Small intestine (tissue), 16 donors: ENCODE results near the gene TP53TG3B. TPM values are rescaled to one million over a fixed set of nuclear protein-coding genes. Genes with fewer than 3 reads are reported as not detected.
A peak's percentile ranks its signal among the peaks of the same experiment; 100 is the strongest.
"Not testable (repeated sequence)": the region's sequence is repeated elsewhere in the genome, so short reads cannot be mapped to it uniquely, and the experiment has no call there.

ENCODE experiments used
- DNase-seq, 2 donors: peaks; one replicate each; pipeline versions ENCODE4 v3.0.0 to v3.0.0-alpha.2; 2013
- FAIRE-seq: peaks from 2 replicates; lab custom pipeline; 2012; peaks lifted over from hg19 to GRCh38; lab: Jason Lieb, UNC
- H3K27ac ChIP-seq, 3 donors: one replicate each; pipeline ENCODE4 v1.5.1; 2013; ENCODE audit warnings: low read length in 2 of 3, mild to moderate bottlenecking in 2 of 3, control low read depth in 1 of 3, inconsistent platforms in 1 of 3, low read depth in 1 of 3, moderate library complexity in 1 of 3
- H3K27me3 ChIP-seq, 3 donors: one replicate each; pipeline ENCODE4 v1.6.1; 2013; ENCODE audit warnings: low read length in 3 of 3, inconsistent platforms in 1 of 3; ENCODE audit not compliant: control insufficient read depth in 3 of 3, insufficient read depth in 3 of 3
- H3K36me3 ChIP-seq, 3 donors: one replicate each; pipeline ENCODE4 v1.6.1; 2013; ENCODE audit warnings: low read length in 3 of 3, inconsistent platforms in 1 of 3, low read depth in 1 of 3, mild to moderate bottlenecking in 1 of 3, moderate library complexity in 1 of 3; ENCODE audit not compliant: control insufficient read depth in 3 of 3, insufficient read depth in 2 of 3
- H3K4me1 ChIP-seq, 3 donors: one replicate each; pipeline ENCODE4 v1.6.1; 2013; ENCODE audit warnings: low read length in 2 of 3, inconsistent platforms in 1 of 3, low read depth in 1 of 3, mild to moderate bottlenecking in 1 of 3, moderate library complexity in 1 of 3; ENCODE audit not compliant: control insufficient read depth in 3 of 3, insufficient read depth in 2 of 3
- H3K4me3 ChIP-seq, 3 donors: one replicate each; pipeline ENCODE4 v1.5.1; 2013; ENCODE audit warnings: low read length in 3 of 3, control low read depth in 1 of 3, inconsistent platforms in 1 of 3, low read depth in 1 of 3, mild to moderate bottlenecking in 1 of 3, moderate library complexity in 1 of 3
- H3K9me3 ChIP-seq, 2 donors: one replicate each; pipeline ENCODE4 v1.6.1; 2013; ENCODE audit warnings: low read depth in 1 of 2, low read length in 1 of 2; ENCODE audit not compliant: control insufficient read depth in 2 of 2, insufficient read depth in 1 of 2
- WGBS, 3 donors: extraction: QIAGEN DNeasy Blood & Tissue Kit; methylation state at CpG; one replicate each; pipeline ENCODE4 v1.1.7; 2013; 5-methylcytosine and 5-hydroxymethylcytosine counted together
- long read RNA-seq, 10 donors: transcript quantifications; one replicate each; lab custom pipeline, GENCODE V29; 2026
- polyA plus RNA-seq, 4 donors: library from polyadenylated mRNA; stranded (reverse) in 3 of 4; unstranded in 1 of 4; fragments of 200-250 nt in 3 of 4; fragments of 120-200 nt in 1 of 4; gene quantifications; one replicate each; pipeline versions ENCODE4 v1.2.1 to v1.2.3, GENCODE V29; 2013
- donor health status: healthy with polysubstance abuse.
- donor health status: control.
- donor health status: control.
- donor health status: Bipolar disorder and iron deficiency.
- donor health status: healthy.

Gene TP53TG3B, protein sequence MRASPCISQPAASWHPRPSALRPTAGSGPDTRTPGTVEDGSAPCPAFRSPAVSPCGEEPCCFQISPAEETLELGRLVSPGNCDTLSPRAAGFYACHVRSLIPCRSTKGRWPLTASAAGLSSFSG
- not detected for polyA plus RNA-seq
- long read RNA-seq, donor 1 = 0 reads
- long read RNA-seq, donor 2 = 0 reads
- long read RNA-seq, donor 3 = 0 reads
- long read RNA-seq, donor 4 = 0 reads
- long read RNA-seq, donor 5 = 0 reads
- long read RNA-seq, donor 6 = 0 reads
- long read RNA-seq, donor 7 = 0 reads
- long read RNA-seq, donor 8 = 0 reads
- long read RNA-seq, donor 9 = 0 reads
- long read RNA-seq, donor 10 = 0 reads

DNA sequence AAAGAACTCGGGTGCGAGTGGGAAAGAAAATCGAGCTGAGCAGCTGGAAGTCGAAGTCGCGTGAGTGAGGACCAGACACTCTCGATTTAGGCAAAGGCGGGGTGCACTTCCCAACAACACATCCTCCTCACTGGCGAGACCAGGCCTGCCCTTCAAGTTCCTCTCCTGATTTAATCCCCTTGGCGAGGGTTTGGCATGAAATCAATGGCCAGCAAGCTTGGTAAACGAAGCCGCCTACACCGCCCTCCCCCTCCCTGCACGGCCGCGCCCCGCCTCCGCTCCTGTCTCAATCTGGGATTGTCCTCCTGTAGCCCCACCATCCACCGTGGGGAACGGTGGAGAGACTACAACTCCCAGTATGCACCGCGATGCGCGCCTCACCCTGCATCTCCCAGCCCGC is at the start of gene TP53TG3B:
Gene TP53TG3B, plus strand, starts transcription at position 301 of the 400 bp plus-strand sequence. Its CDS starts 68 bp downstream, at position 369.
- H3K9me3 ChIP-seq, H3K27ac ChIP-seq, H3K36me3 ChIP-seq, FAIRE-seq, H3K27me3 ChIP-seq, H3K4me3 ChIP-seq, H3K4me1 ChIP-seq, DNase-seq: not testable (repeated sequence)
- no CpG with 5 or more reads among the region's 25 CpGs for WGBS, 3 donors

GRCh38 chr16:33336226-33337012 is 24.2 kb upstream of the TP53TG3B start:
- not testable (repeated sequence) for H3K27me3 ChIP-seq, H3K27ac ChIP-seq, H3K4me1 ChIP-seq, FAIRE-seq, H3K36me3 ChIP-seq, H3K4me3 ChIP-seq
- peak; percentile 0 to 1 for DNase-seq
- WGBS, 3 donors = 65 to 76% (median 73%) methylated on average over 4 of the region's 4 CpGs
- H3K9me3 ChIP-seq = peaks cover 6 to 11% of the 10 kb centered on the region in 2 donors

DNA sequence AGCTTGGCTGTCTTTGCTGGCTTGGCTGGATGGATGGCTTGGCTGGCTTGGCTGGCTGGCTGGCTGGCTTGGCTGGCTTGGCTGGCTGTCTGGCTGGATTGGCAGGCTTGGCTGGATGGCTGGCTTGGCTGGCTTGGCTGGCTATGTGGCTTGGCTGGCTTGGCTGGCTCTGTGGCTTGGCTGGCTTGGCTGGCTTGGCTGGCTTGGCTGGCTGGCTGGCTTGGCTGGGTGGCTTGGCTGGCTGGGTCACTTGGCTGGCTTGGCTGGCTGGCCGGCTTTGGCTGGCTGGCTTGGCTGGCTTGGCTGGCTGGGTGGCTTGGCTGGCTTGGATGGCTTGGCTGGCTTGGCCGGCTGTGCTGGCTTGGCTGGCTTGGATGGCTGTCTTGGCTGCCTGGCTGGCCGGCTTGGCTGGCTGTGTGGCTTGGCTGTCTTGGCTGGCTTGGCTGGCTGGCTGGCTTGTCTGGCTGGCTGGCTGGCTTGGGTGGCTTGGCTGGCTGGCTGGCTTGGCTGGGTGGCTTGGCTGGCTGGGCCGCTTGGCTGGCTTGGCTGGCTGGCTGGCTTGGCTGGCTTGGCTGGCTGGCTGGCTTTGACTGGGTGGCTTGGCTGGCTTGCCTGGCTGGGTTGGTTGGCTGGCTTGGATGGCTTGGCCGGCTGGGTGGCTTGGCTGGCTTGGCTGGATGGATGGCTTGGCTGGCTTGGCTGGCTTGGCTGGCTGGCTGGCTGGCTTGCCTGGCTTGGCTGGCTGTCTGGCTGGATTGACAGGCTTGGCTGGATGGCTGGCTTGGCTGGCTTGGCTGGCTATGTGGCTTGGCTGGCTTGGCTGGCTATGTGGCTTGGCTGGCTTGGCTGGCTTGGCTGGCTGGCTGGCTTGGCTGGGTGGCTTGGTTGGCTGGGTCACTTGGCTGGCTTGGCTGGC is 22.8 kb upstream of the TP53TG3B start:
- peaks cover 6 to 11% of the 10 kb centered on the region in 2 donors for H3K9me3 ChIP-seq
- 74 to 79% (median 75%) methylated on average over 5 of the region's 5 CpGs for WGBS, 3 donors
- H3K4me1 ChIP-seq, FAIRE-seq, H3K4me3 ChIP-seq, H3K27me3 ChIP-seq, H3K27ac ChIP-seq, H3K36me3 ChIP-seq: not testable (repeated sequence)
- peak; percentile 0 to 1 for DNase-seq

DNA sequence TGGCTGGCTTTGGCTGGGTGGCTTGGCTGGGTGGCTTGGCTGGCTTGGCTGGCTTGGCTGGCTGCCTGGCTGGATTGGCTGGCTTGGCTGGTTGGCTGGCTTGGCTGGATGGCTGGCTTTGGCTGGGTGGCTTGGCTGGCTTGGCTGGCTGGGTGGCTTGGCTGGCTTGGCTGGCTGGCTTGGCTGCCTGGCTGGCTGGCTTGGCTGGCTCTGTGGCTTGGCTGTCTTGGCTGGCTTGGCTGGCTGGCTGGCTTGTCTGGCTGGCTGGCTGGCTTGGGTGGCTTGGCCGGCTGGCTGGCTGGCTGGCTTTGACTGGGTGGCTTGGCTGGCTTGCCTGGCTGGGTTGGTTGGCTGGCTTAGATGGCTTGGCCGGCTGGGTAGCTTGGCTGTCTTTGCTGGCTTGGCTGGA is 22.1 kb upstream of the TP53TG3B start:
- not testable (repeated sequence) for H3K4me3 ChIP-seq, H3K27ac ChIP-seq, FAIRE-seq, H3K4me1 ChIP-seq, H3K36me3 ChIP-seq, H3K27me3 ChIP-seq
- 69 to 77% (median 76%) methylated on average over 2 of the region's 2 CpGs for WGBS, 3 donors
- peaks cover 6 to 11% of the 10 kb centered on the region in 2 donors for H3K9me3 ChIP-seq
- peak in 1 of 2 donors; percentile 0 for DNase-seq

DNA sequence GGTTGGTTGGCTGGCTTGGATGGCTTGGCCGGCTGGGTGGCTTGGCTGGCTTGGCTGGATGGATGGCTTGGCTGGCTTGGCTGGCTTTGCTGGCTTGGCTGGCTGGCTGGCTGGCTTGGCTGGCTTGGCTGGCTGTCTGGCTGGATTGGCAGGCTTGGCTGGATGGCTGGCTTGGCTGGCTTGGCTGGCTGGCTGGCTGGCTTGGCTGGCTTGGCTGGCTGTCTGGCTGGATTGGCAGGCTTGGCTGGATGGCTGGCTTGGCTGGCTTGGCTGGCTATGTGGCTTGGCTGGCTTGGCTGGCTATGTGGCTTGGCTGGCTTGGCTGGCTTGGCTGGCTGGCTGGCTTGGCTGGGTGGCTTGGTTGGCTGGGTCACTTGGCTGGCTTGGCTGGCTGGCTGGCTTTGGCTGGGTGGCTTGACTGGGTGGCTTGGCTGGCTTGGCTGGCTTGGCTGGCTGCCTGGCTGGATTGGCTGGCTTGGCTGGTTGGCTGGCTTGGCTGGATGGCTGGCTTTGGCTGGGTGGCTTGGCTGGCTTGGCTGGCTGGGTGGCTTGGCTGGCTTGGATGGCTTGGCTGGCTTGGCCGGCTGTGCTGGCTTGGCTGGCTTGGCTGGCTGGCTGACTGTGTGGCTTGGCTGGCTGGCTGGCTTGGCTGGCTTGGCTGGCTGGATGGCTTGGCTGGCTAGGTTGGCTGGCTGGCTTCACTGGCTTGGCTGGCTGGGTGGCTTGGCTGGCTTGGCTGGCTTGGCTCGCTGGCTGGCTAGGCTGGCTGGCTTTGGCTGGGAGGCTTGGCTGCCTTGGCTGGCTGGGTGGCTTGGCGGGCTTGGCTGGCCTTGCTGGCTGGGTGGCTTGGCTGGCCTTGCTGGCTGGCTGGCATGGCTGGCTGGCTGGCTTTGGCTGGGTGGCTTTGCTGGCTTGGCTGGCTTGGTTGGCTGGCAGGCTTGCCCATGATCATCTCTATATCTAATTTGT is 21.3 kb upstream of the TP53TG3B start:
- H3K36me3 ChIP-seq, H3K27ac ChIP-seq, FAIRE-seq, H3K27me3 ChIP-seq, H3K4me1 ChIP-seq, H3K4me3 ChIP-seq: not testable (repeated sequence)
- peaks cover 6 to 11% of the 10 kb centered on the region in 2 donors for H3K9me3 ChIP-seq
- 80 to 84% (median 81%) methylated on average over 3 of the region's 4 CpGs for WGBS, 3 donors
- peak; percentile 0 to 2 for DNase-seq

Other genes starting within 250 kb of the TP53TG3B start
- not detected for gene TP53TG3C, start 166.6 kb upstream of the TP53TG3B start, polyA plus RNA-seq
- gene TP53TG3E, start 56.5 kb upstream of the TP53TG3B start, polyA plus RNA-seq = not detected
- gene TP53TG3F, start 98.8 kb downstream of the TP53TG3B start, polyA plus RNA-seq = not detected